ENCODE results near the gene NFATC2. TPM values are rescaled to one million over a fixed set of nuclear protein-coding genes. Genes with fewer than 3 reads are reported as not detected.

Gene NFATC2
- total and polyA plus RNA-seq, 2 of the 8 experiments (the other 6 are each of a cell fraction or from before 2014, with no cell fraction given) = 0.27 to 0.91 TPM

DNA sequence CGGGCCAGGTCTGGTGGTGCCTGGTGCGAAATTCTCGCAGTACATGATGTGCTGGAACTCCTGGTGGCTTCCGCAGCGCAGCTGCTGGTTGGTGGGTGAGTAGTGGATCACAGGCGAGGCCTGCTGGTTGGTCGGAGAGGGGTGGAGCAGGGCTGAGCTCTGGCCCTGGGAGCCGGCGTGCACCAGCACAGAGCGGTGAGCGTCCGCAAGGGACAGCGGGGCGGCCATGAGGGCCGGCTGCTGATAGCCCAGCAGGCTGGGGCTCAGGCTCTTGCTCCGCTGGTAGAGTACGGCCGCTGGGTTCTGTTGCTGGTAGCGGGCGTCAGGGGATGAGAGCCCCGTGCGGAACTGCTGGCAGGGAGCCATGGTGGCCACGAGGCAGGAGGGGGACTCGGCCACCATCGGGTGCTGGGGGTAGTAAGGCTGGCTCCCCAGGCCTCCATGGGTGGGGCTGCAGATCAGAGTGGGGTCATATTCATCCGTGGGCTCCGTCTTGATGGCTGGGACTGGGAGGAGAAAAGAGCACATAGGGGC lies 110.2 kb downstream of the NFATC2 start:
- peaks cover 0 to 4% (median 2%) of the 10 kb centered on the region in 4 experiments; a peak in 2 of 7 replicates for H3K4me1 ChIP-seq (replicated peaks in 1 of 4; ENCODE audit: control insufficient read depth in 3 of 4, insufficient read depth in 4 of 4, low read length in 3 of 4)
- DNase-seq (ENCODE audit: low read depth in 1 of 2, low spot score in 2 of 2) (no peak), FAIRE-seq (no peak)
- no peak overlapping the region for H2AK5ac ChIP-seq (ENCODE audit: low read depth, low read length)
- no peak overlapping the region for H3K56ac ChIP-seq (replicated peaks; ENCODE audit: insufficient read length, low read depth, low read length)
- no peaks in the 10 kb centered on the region for H4K20me1 ChIP-seq (replicated peaks in 1 of 2; ENCODE audit: control insufficient read depth in 1 of 2, insufficient read depth in 2 of 2, low read length in 2 of 2)
- no peak overlapping the region for H3K27ac ChIP-seq (ENCODE audit: low read depth, low read length)
- POLR2A ChIA-PET (ENCODE audit: partially characterized antibody) = interaction anchor here (0.8 kb wide), 1 partner anchor 9 kb away, joined by 3 read pairs; no protein-coding TSS in a partner anchor
- no peak overlapping the region; the same call in 1 of the 2 replicates for H4K8ac ChIP-seq (ENCODE audit: extremely low read depth, insufficient read depth, low read length)
- WGBS, 2 experiments (ENCODE audit: extremely low coverage in 1 of 2, insufficient coverage in 1 of 2, insufficient read length in 1 of 2, insufficient replicate concordance in 2 of 2, low coverage in 1 of 2, low lambda C conversion rate in 2 of 2, missing lambda C conversion rate in 1 of 2) = 90% methylated on average over 22 of the region's 27 CpGs; no CpG with 5 or more reads in 1 of the 2 experiments
- no peak overlapping the region for H4K5ac ChIP-seq (ENCODE audit: insufficient read length, low read depth, low read length)
- CTCF ChIA-PET (ENCODE audit: partially characterized antibody) = interaction anchor here (1.0 kb wide), 1 partner anchor 52 kb away, joined by 3 read pairs; no protein-coding TSS in a partner anchor
- H3K79me2 ChIP-seq (ENCODE audit: control insufficient read depth in 1 of 2, insufficient read depth in 2 of 2, low read length in 2 of 2) = no peaks in the 10 kb centered on the region
- no peak overlapping the region for H3K9ac ChIP-seq (replicated peaks in 1 of 4; ENCODE audit: extremely low read depth in 1 of 4, low read depth in 3 of 4, low read length in 3 of 4)
- no peak overlapping the region for H3K23ac ChIP-seq (ENCODE audit: insufficient read length)
- H3K18ac ChIP-seq (ENCODE audit: extremely low read depth, low read length) = no peak overlapping the region
- H2BK12ac ChIP-seq (ENCODE audit: low read depth, low read length) = no peak overlapping the region
- peaks cover 3% of the 10 kb centered on the region; the same call in 1 of the 2 replicates for H3K23me2 ChIP-seq (ENCODE audit: low read depth, low read length)
- H3K4me2 ChIP-seq (ENCODE audit: insufficient read depth in 1 of 2, low read depth in 2 of 2, low read length in 2 of 2) = no peak overlapping the region
- H3K9me3 ChIP-seq (ENCODE audit: insufficient read depth in 2 of 2, low read depth in 1 of 2, low read length in 1 of 2) = no peaks in the 10 kb centered on the region
- no peak overlapping the region for H3K4me3 ChIP-seq (ENCODE audit: extremely low read depth in 1 of 4, insufficient read depth in 2 of 4, low read depth in 3 of 4, low read length in 4 of 4)
- no peak overlapping the region for H2BK5ac ChIP-seq (ENCODE audit: low read depth, low read length)
- H3K14ac ChIP-seq (ENCODE audit: insufficient read length) = no peak overlapping the region
- no peak overlapping the region for H4K91ac ChIP-seq (replicated peaks; ENCODE audit: insufficient read length, low read length)
- no peak overlapping the region for H2BK15ac ChIP-seq (ENCODE audit: low read length)
- no peaks in the 10 kb centered on the region for H3K36me3 ChIP-seq (ENCODE audit: control insufficient read depth in 2 of 4, insufficient read depth in 4 of 4, low read length in 3 of 4)
- no peak overlapping the region for H3K4ac ChIP-seq (replicated peaks; ENCODE audit: insufficient read length, low read depth, low read length)
- H2BK20ac ChIP-seq (ENCODE audit: low read length) = no peak overlapping the region
- H2BK120ac ChIP-seq (replicated peaks; ENCODE audit: low read depth, low read length) = no peak overlapping the region
- no peaks in the 10 kb centered on the region for H3K79me1 ChIP-seq (ENCODE audit: low read depth, low read length)
- H2AFZ ChIP-seq (ENCODE audit: low read length) = no peak overlapping the region
- H3K27me3 ChIP-seq (replicated peaks in 1 of 4; ENCODE audit: control insufficient read depth in 3 of 4, extremely low read depth in 1 of 4, insufficient read depth in 3 of 4, low read length in 3 of 4) = no peaks in the 10 kb centered on the region
- TF ChIP-seq JUN (IDR thresholded peaks at IDR 0.05; ENCODE audit: low read depth, low read length) = no peak
- no peak for TF ChIP-seq SUZ12 (IDR thresholded peaks at IDR 0.05; ENCODE audit: low read length)
- TF ChIP-seq RXRA (IDR thresholded peaks at IDR 0.05; ENCODE audit: insufficient read depth, low read depth, low read length) = no peak
- TF ChIP-seq EZH2 (IDR thresholded peaks at IDR 0.05; ENCODE audit: low read depth, low read length, severe bottlenecking) = no peak
- TF ChIP-seq, protein P1, sequence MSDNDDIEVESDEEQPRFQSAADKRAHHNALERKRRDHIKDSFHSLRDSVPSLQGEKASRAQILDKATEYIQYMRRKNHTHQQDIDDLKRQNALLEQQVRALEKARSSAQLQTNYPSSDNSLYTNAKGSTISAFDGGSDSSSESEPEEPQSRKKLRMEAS (IDR thresholded peaks at IDR 0.05) = no peak
- TF ChIP-seq NANOG (IDR thresholded peaks at IDR 0.05; ENCODE audit: insufficient read depth, low read depth, low read length, poor library complexity, severe bottlenecking) = no peak
- no peak for TF ChIP-seq SP2 (IDR thresholded peaks at IDR 0.05; ENCODE audit: low read length)
- no peak for TF ChIP-seq FOSL1 (IDR thresholded peaks at IDR 0.05; ENCODE audit: insufficient read depth, low read depth, low read length)
- no peak for TF ChIP-seq SAP30 (IDR thresholded peaks at IDR 0.05; ENCODE audit: insufficient read depth, insufficient replicate concordance, low read length)
- no peak for TF ChIP-seq SIRT6 (IDR thresholded peaks at IDR 0.05; ENCODE audit: low read length)
- TF ChIP-seq ZNF274 (IDR thresholded peaks at IDR 0.05; ENCODE audit: borderline replicate concordance, extremely low read depth, low read length) = no peak
